ENCODE results near the gene FOS. TPM values are rescaled to one million over a fixed set of nuclear protein-coding genes. Genes with fewer than 3 reads are reported as not detected.

FOS gene
- total and polyA plus RNA-seq, 2 of the 13 experiments (the other 11 are each of a cell fraction or from before 2014, with no cell fraction given): 15.9 to 24.2 TPM

- peaks cover 51% of the 10 kb centered on the region for H3K4me1 ChIP-seq (ENCODE audit: insufficient read depth, low read length)
- peak overlapping the region; percentile 13; the same call in 1 of the 2 replicates for H3K9ac ChIP-seq (ENCODE audit: insufficient read depth, low read depth, low read length)
- ChIA-PET POLR2A (no interaction called here), CTCF (ENCODE audit: low intra/inter-chr PET ratio, low total read pairs) (no interaction called here)
- H3K36me3 ChIP-seq (replicated peaks in 1 of 2; ENCODE audit: control insufficient read depth in 1 of 2, insufficient read depth in 2 of 2, low read length in 2 of 2): no peaks in the 10 kb centered on the region
- H3K4me2 ChIP-seq (ENCODE audit: low read depth, low read length): peak overlapping the region; percentile 42
- no TSS peak for BruUV-seq (replicated peaks)
- peaks cover 0 to 17% of the 10 kb centered on the region in 2 experiments; a peak in 3 of 5 replicates for H3K27me3 ChIP-seq (ENCODE audit: control insufficient read depth in 1 of 2, insufficient read depth in 2 of 2, low read length in 2 of 2)
- no peaks in the 10 kb centered on the region for H4K20me1 ChIP-seq (ENCODE audit: insufficient read depth, low read length)
- intact Hi-C loops (cut with micrococcal nuclease; ENCODE audit: unreplicated experiment) (no loop called here), in situ Hi-C loops (cut with HindIII; ENCODE audit: extremely low pct_ligation_motif_present, low pct_unique_long_range_greater_than_20kb) (no loop called here)
- peak overlapping the region in 1 of 3 experiments; percentile 20; a peak in 1 of 6 replicates for H3K4me3 ChIP-seq (replicated peaks in 1 of 3; ENCODE audit: insufficient read depth in 1 of 3, low read depth in 2 of 3, low read length in 3 of 3)
- DNase-seq (ENCODE audit: low spot score): no peak
- ATAC-seq: peak; percentile 51
- no peaks in the 10 kb centered on the region for H3K9me3 ChIP-seq (ENCODE audit: low read length)
- H3K79me2 ChIP-seq (ENCODE audit: insufficient read depth, low read length): no peaks in the 10 kb centered on the region
- H2AFZ ChIP-seq (ENCODE audit: low read length): no peak overlapping the region
- no peak overlapping the region for H3K27ac ChIP-seq (ENCODE audit: extremely low read length, insufficient read depth, low read length)
- WGBS (ENCODE audit: low lambda C conversion rate): 12% methylated on average over 3 of the region's 10 CpGs
- no peak for FAIRE-seq
- 0 out of 2 replicates have a peak, but pooled peaks have one; percentile 15 for TF ChIP-seq HNF4A (CRISPR knock-in tag; IDR thresholded peaks at IDR 0.05)
- TF ChIP-seq SAP130 (CRISPR knock-in tag; IDR thresholded peaks at IDR 0.05; ENCODE audit: low read depth): 0 out of 2 replicates have a peak, but pooled peaks have one; percentile 13
- 0 out of 2 replicates have a peak, but pooled peaks have one; percentile 10 for TF ChIP-seq SALL1 (CRISPR knock-in tag; IDR thresholded peaks at IDR 0.05)
- TF ChIP-seq HIVEP1 (CRISPR knock-in tag; IDR thresholded peaks at IDR 0.05): 0 out of 2 replicates have a peak, but pooled peaks have one; percentile 52
- peak; percentile 65 for TF ChIP-seq ZNF687 (CRISPR knock-in tag; IDR thresholded peaks at IDR 0.05)
- TF ChIP-seq RARA (CRISPR knock-in tag; IDR thresholded peaks at IDR 0.05): peak; percentile 89
- peak; percentile 82 for TF ChIP-seq BCL6 (CRISPR knock-in tag; IDR thresholded peaks at IDR 0.05)
- peak; percentile 42; the same call in 1 of the 2 replicates for TF ChIP-seq ZNF501 (CRISPR knock-in tag; IDR thresholded peaks at IDR 0.05)
- peak; percentile 25; the same call in 1 of the 2 replicates for TF ChIP-seq RXRB (CRISPR knock-in tag; IDR thresholded peaks at IDR 0.05; ENCODE audit: borderline replicate concordance)
- TF ChIP-seq ZFX (CRISPR knock-in tag; IDR thresholded peaks at IDR 0.05; ENCODE audit: low read depth): peak; percentile 40
- TF ChIP-seq HDAC1 (CRISPR knock-in tag; IDR thresholded peaks at IDR 0.05): peak; percentile 49; the same call in 1 of the 2 replicates
- 0 out of 2 replicates have a peak, but pooled peaks have one; percentile 20 for TF ChIP-seq SKIL (CRISPR knock-in tag; IDR thresholded peaks at IDR 0.05; ENCODE audit: borderline replicate concordance)
- no peak for TF ChIP-seq SNAPC4 (CRISPR knock-in tag; IDR thresholded peaks at IDR 0.05)
Observed at GRCh38 chr14:75252254-75252837, 26.3 kb upstream of the FOS start.
